ENCODE measurements around the gene TRUB1.

The TRUB1 gene

DNA sequence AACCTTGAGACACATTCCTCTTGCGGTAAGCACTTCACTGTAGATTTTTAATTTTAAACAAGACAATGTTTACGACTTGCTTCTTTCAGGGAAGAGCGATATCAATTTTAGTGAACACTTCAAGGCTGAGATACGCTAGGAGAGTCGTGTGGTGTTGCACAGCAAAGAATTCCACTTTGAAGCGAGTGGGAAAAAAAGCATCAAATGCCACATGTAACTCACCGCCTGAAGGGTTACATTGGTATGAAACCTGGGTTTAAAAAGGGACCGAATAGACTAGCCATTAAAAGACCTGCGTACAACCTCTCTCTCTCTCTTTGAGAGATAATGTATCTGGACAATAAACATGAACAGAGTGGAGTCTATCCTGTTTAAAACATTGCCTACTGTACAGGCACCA is 86.4 kb downstream of the TRUB1 start:
- Mint-ChIP-seq H3K4me3 (no peak overlapping the region), H3K4me1 (peaks cover 6% of the 10 kb centered on the region), H3K27ac (no peak overlapping the region), H3K9me3 (no peaks in the 10 kb centered on the region), H3K36me3 (no peaks in the 10 kb centered on the region), H3K27me3 (no peaks in the 10 kb centered on the region)
- ATAC-seq: no peak

DNA sequence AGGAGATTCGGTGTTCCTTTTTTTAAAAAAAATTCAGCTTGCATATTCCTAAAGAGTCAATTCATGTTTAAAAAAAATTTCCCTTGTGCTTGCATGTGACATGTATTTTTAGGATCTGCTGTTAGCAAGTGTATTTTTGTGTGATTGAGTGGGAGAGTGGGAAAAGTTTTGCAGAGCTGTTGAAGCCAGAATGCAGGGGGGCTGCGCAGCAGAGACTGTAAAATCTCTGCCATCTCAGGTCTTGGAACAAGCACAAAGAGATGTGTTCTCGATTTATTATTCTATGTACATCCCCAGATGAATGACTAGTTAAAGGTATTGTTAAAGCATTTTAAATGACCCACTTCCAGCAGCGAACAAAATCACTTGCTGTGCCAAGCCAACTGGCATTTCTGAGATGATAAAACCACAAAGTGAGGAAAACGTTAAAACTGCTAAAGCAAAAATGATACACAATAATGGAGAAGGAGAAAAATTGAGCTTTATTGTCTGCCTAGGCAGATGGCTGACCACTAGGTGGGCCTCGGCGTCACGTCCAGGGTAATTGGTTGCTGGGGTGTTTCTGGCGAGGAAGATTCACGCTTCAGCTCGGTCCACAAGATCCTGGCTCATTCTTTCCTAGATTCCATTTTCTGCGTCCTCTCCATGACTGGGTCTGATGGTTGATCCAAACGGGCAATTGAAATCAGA is 88.2 kb downstream of the TRUB1 start:
- H3K36me3 Mint-ChIP-seq: no peaks in the 10 kb centered on the region
- H3K27me3 Mint-ChIP-seq: no peaks in the 10 kb centered on the region
- no peaks in the 10 kb centered on the region for H3K9me3 Mint-ChIP-seq
- no peak overlapping the region for H3K27ac Mint-ChIP-seq
- H3K4me1 Mint-ChIP-seq: peaks cover 6% of the 10 kb centered on the region
- ATAC-seq: no peak
- H3K4me3 Mint-ChIP-seq: no peak overlapping the region

DNA sequence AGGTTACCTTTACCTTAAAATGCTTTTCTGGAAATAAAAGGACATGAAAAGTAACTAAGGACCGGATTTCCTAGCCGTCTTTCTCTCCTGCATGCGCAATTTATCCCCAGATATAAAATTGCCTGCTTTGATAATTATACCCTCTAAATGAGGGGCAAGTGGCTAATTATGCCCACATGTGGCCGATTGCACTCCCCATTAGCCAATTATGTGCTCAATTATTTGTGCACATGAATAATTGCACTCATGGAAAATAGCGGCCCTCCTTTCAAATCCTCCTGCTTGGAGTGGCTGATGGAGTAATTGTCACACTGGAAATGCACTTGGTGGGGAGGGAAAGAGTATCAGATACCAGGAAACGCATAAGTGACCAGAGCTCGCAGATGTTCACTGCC is 88.7 kb downstream of the TRUB1 start:
- Mint-ChIP-seq H3K36me3 (no peaks in the 10 kb centered on the region), H3K4me1 (peaks cover 6% of the 10 kb centered on the region), H3K9me3 (no peaks in the 10 kb centered on the region), H3K27me3 (no peaks in the 10 kb centered on the region), H3K27ac (no peak overlapping the region), H3K4me3 (no peak overlapping the region)
- ATAC-seq: no peak

All from stimulated activated memory B cell treated with anti-CD40 and anti-IgM and Interleukin-4, amounts not matched to agents 10 μg/mL and 1 μg/mL and 100 μg/mL, for 72 hours (primary cell).